GM23338 (cell line): ENCODE data around the gene DTYMK.

ENCODE experiments used
- EZH2 ChIP-seq: fragments of 200-600 bp; sonication (generic); IDR thresholded peaks from one replicate; pipeline ENCODE4 v1.8.0; 2017; ENCODE audit warnings: antibody characterized with exemption, mild to moderate bottlenecking, low read depth; ENCODE audit not compliant: unreplicated experiment
- EZH2phosphoT487 ChIP-seq: fragments of 200-600 bp; sonication (generic); IDR thresholded peaks from one replicate; pipeline ENCODE4 v1.8.1; 2018; ENCODE audit warnings: antibody characterized with exemption; ENCODE audit not compliant: unreplicated experiment
- POLR2AphosphoS5 ChIP-seq: IDR thresholded peaks from 2 replicates; pipeline ENCODE4 v1.6.1; 2016; ENCODE audit warnings: antibody characterized with exemption, low read depth
- ZNF114 ChIP-seq: fragments of 250-450 bp; sonication (Bioruptor Pico); IDR thresholded peaks from 2 replicates; pipeline ENCODE4 v1.5.0; 2020; ENCODE audit warnings: mild to moderate bottlenecking, moderate library complexity
- ZNF331 ChIP-seq: fragments of 250-450 bp; sonication (Bioruptor Pico); IDR thresholded peaks from 2 replicates; pipeline ENCODE4 v1.5.0; 2020; ENCODE audit warnings: low read depth, mild to moderate bottlenecking, moderate library complexity
- TF ChIP-seq, protein P1 (sequence below), 2 experiments: fragments of 200-600 bp in 1 of 2; sonication (generic) in 1 of 2; conservative IDR thresholded peaks; 2 replicates each; pipeline versions ENCODE4 v1.5.1 to v1.6.1; 2016 to 2017; ENCODE audit warnings: antibody characterized with exemption in 2 of 2, low read depth in 2 of 2, mild to moderate bottlenecking in 2 of 2, moderate library complexity in 1 of 2

- TF ChIP-seq POLR2AphosphoS5 (no peak), EZH2 (no peak), ZNF114 (CRISPR knock-in tag) (no peak), ZNF331 (no peak), EZH2phosphoT487 (no peak)
- TF ChIP-seq, protein P1, sequence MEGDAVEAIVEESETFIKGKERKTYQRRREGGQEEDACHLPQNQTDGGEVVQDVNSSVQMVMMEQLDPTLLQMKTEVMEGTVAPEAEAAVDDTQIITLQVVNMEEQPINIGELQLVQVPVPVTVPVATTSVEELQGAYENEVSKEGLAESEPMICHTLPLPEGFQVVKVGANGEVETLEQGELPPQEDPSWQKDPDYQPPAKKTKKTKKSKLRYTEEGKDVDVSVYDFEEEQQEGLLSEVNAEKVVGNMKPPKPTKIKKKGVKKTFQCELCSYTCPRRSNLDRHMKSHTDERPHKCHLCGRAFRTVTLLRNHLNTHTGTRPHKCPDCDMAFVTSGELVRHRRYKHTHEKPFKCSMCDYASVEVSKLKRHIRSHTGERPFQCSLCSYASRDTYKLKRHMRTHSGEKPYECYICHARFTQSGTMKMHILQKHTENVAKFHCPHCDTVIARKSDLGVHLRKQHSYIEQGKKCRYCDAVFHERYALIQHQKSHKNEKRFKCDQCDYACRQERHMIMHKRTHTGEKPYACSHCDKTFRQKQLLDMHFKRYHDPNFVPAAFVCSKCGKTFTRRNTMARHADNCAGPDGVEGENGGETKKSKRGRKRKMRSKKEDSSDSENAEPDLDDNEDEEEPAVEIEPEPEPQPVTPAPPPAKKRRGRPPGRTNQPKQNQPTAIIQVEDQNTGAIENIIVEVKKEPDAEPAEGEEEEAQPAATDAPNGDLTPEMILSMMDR (conservative IDR thresholded peaks at IDR 0.05; ENCODE audit: low read depth in 2 of 2), result no peak
Observed at GRCh38 chr2:241726459-241726858, 39.8 kb upstream of the DTYMK start.
